HEK293T (cell line): ENCODE results near the gene PML.

ENCODE experiments used
- CTCF ChIA-PET: fragments of 350-600 bp; formaldehyde crosslinking; extraction: SDS; loops from one replicate; lab custom pipeline; 2021; ENCODE audit warnings: antibody characterized with exemption, inconsistent platforms; lab: Yijun Ruan, JAX
- POLR2A ChIA-PET: fragments of 350-600 bp; formaldehyde crosslinking; extraction: SDS; loops from one replicate; lab custom pipeline; 2020; ENCODE audit warnings: antibody characterized with exemption, inconsistent platforms; lab: Yijun Ruan, JAX
- DNase-seq: peaks from one replicate; pipeline ENCODE4 v3.0.0; 2012; ENCODE audit warnings: mixed read lengths; ENCODE audit errors: extremely low spot score
- ARNT ChIP-seq: fragments of 450-650 bp; IDR thresholded peaks from 2 replicates; pipeline ENCODE4 v1.6.1; 2017; ENCODE audit warnings: mild to moderate bottlenecking
- BHLHE40 ChIP-seq: fragments of 450-650 bp; IDR thresholded peaks from 2 replicates; pipeline ENCODE4 v1.6.1; 2016; ENCODE audit warnings: mild to moderate bottlenecking, moderate library complexity, borderline replicate concordance
- CTBP1 ChIP-seq: fragments of 450-650 bp; IDR thresholded peaks from 2 replicates; pipeline ENCODE4 v1.6.1; 2016; ENCODE audit warnings: borderline replicate concordance
- ELF4 ChIP-seq: fragments of 450-650 bp; IDR thresholded peaks from 2 replicates; pipeline ENCODE4 v1.6.1; 2017; ENCODE audit warnings: antibody characterized with exemption
- FOXA1 ChIP-seq: fragments of 450-650 bp; IDR thresholded peaks from 2 replicates; pipeline ENCODE4 v1.6.1; 2016; ENCODE audit warnings: mild to moderate bottlenecking
- FOXK2 ChIP-seq: fragments of 450-650 bp; IDR thresholded peaks from 2 replicates; pipeline ENCODE4 v1.6.1; 2016; ENCODE audit warnings: mild to moderate bottlenecking
- FOXM1 ChIP-seq: fragments of 450-650 bp; IDR thresholded peaks from 2 replicates; pipeline ENCODE4 v1.6.1; 2017; ENCODE audit warnings: mild to moderate bottlenecking, borderline replicate concordance
- HDGF ChIP-seq: fragments of 450-650 bp; IDR thresholded peaks from 2 replicates; pipeline ENCODE4 v1.6.1; 2017; ENCODE audit warnings: antibody characterized with exemption, borderline replicate concordance
- L3MBTL2 ChIP-seq: fragments of 450-650 bp; conservative IDR thresholded peaks from 2 replicates; pipeline ENCODE4 v1.6.1; 2016; ENCODE audit warnings: mild to moderate bottlenecking
- LEF1 ChIP-seq: fragments of 450-650 bp; IDR thresholded peaks from 2 replicates; pipeline ENCODE4 v1.6.1; 2017; ENCODE audit warnings: mild to moderate bottlenecking, borderline replicate concordance
- NFRKB ChIP-seq: fragments of 450-650 bp; IDR thresholded peaks from 2 replicates; pipeline ENCODE4 v1.6.1; 2016; ENCODE audit warnings: mild to moderate bottlenecking, moderate library complexity
- PKNOX1 ChIP-seq: fragments of 450-650 bp; IDR thresholded peaks from 2 replicates; pipeline ENCODE4 v1.6.1; 2016
- SP1 ChIP-seq: fragments of 450-650 bp; IDR thresholded peaks from 2 replicates; pipeline ENCODE4 v1.6.1; 2017
- SUZ12 ChIP-seq: fragments of 450-650 bp; IDR thresholded peaks from 2 replicates; pipeline ENCODE4 v1.6.1; 2016; ENCODE audit warnings: mild to moderate bottlenecking
- TARDBP ChIP-seq: fragments of 450-650 bp; IDR thresholded peaks from 2 replicates; pipeline ENCODE4 v1.6.1; 2016
- ZNF384 ChIP-seq: fragments of 450-650 bp; IDR thresholded peaks from 2 replicates; pipeline ENCODE4 v1.6.1; 2016

PML gene

GRCh38 chr15:73991726-73992593, 2.6 kb upstream of the PML start, which contains the start of gene STOML1:
STOML1 (minus strand) TSS chr15:73992295; CDS start chr15:73992223, 72 bp downstream.
- ChIA-PET POLR2A (interaction anchor here (0.7 to 1.2 kb wide), 3 partner anchors 15 to 32 kb away, joined by 3 to 4 read pairs (median 3); no protein-coding TSS in a partner anchor), CTCF (interaction anchor here (0.8 to 1.0 kb wide), 3 partner anchors 17 to 57 kb away, joined by 3 to 4 read pairs (median 3); no protein-coding TSS in a partner anchor)
- DNase-seq, result peak; percentile 97
- TF ChIP-seq L3MBTL2, result no peak
- TF ChIP-seq FOXM1, result peak; percentile 71

DNA sequence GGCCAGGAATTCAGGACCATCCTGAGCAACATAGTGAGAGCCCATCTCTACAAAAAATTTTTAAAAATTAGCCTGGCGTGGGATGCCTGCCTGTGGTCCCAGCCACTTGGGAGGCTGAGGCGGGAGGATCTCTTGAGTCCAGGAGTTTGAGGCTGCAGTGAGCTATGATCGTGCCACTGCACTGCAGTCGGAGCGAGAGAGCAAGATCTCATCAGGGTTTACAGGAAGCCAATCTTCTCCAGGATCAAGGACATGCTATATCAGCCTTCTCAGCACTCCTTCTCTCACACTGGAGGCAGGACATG, 2.0 kb upstream of the PML start:
- ChIA-PET POLR2A (interaction anchor here (1.2 kb wide), 1 partner anchor 20 kb away, joined by 4 read pairs; no protein-coding TSS in a partner anchor), CTCF (interaction anchor here (0.8 to 1.0 kb wide), 3 partner anchors 17 to 57 kb away, joined by 3 to 4 read pairs (median 3); no protein-coding TSS in a partner anchor)
- no peak for DNase-seq
- TF ChIP-seq SUZ12 (no peak), HDGF (no peak), FOXA1 (no peak), FOXM1 (no peak), NFRKB (no peak), L3MBTL2 (no peak), LEF1 (no peak)

GRCh38 chr15:73993211-73993994, 1.1 kb upstream of the PML start:
- TF ChIP-seq NFRKB (no peak), FOXK2 (no peak), L3MBTL2 (no peak), ELF4 (no peak), ZNF384 (no peak), LEF1 (no peak), CTBP1 (no peak), TARDBP (no peak), PKNOX1 (peak; percentile 77)
- no peak for DNase-seq
- POLR2A ChIA-PET, result interaction anchor here (1.2 to 2.2 kb wide), 13 partner anchors 10 to 240 kb away, joined by 3 to 12 read pairs (median 5); partner anchors contain the start of genes INSYN1 and LOXL1
- CTCF ChIA-PET, result interaction anchor here (0.8 to 2.0 kb wide), 7 partner anchors 18 to 314 kb away, joined by 3 to 11 read pairs (median 4); no protein-coding TSS in a partner anchor

GRCh38 chr15:73994912-73995622, 551 bp downstream of the PML start:
- DNase-seq, result peak; percentile 16
- TF ChIP-seq L3MBTL2 (0 out of 2 replicates have a peak, but pooled peaks have one; percentile 10), BHLHE40 (no peak)
- POLR2A ChIA-PET, result interaction anchor here (0.8 to 2.2 kb wide), 17 partner anchors 9 to 466 kb away, joined by 3 to 12 read pairs (median 4); partner anchors contain the start of genes INSYN1 and UBL7
- CTCF ChIA-PET, result interaction anchor here (0.7 to 2.0 kb wide), 6 partner anchors 20 to 623 kb away, joined by 3 to 11 read pairs (median 6); no protein-coding TSS in a partner anchor

- TF ChIP-seq TARDBP (no peak), FOXK2 (no peak), LEF1 (no peak), L3MBTL2 (no peak), FOXA1 (no peak), ELF4 (no peak), SUZ12 (no peak), NFRKB (no peak), BHLHE40 (no peak), ZNF384 (no peak), FOXM1 (no peak), CTBP1 (no peak), SP1 (no peak), HDGF (no peak), ARNT (no peak)
- ChIA-PET POLR2A (no interaction called here), CTCF (interaction anchor here (0.9 to 1.1 kb wide), 2 partner anchors 9 to 23 kb away, joined by 3 to 5 read pairs; no protein-coding TSS in a partner anchor)
- no peak for DNase-seq
Observed at GRCh38 chr15:73996267-73996666, 1.8 kb downstream of the PML start.

DNA sequence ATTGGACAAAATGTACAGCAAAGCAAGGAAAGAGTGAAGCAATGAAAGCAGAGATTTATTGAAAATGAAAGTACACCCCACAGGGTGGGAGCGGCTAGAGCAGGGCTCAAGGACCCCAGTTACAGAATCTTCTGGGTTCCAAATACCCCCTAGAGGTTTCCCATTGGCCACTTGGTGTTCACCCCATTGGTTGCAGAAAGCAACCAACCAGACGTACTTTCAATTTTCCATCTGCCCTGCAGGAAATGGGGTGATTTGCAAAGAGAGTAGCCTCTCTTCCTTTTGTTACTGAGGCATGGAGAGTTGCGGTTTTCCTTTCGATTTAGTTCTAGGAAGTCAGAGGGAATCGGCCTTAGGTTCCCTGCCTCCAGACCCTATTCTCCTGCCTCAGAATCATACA, 2.4 kb downstream of the PML start:
- no peak for DNase-seq
- ChIA-PET CTCF (interaction anchor here (0.9 to 1.1 kb wide), 2 partner anchors 8 to 24 kb away, joined by 3 to 5 read pairs; no protein-coding TSS in a partner anchor), POLR2A (no interaction called here)
- no peak for TF ChIP-seq TARDBP
- no peak for TF ChIP-seq HDGF
- no peak for TF ChIP-seq SP1
- TF ChIP-seq FOXK2, result no peak
- TF ChIP-seq ELF4, result no peak
- TF ChIP-seq PKNOX1, result no peak
- no peak for TF ChIP-seq L3MBTL2
- TF ChIP-seq FOXM1, result no peak
- TF ChIP-seq SUZ12, result no peak
- TF ChIP-seq ZNF384, result no peak
- no peak for TF ChIP-seq NFRKB
- no peak for TF ChIP-seq FOXA1
- TF ChIP-seq LEF1, result no peak
- no peak for TF ChIP-seq BHLHE40
- no peak for TF ChIP-seq ARNT
